Right atrium auricular region (tissue), 2 donors: ENCODE data around the gene RDH12. TPM values are rescaled to one million over a fixed set of nuclear protein-coding genes. Genes with fewer than 3 reads are reported as not detected.

Source experiments
- DNase-seq: peaks from one replicate; pipeline ENCODE4 v3.0.0-alpha.2; 2019; ENCODE audit warnings: low spot score
- H3K27ac ChIP-seq, 2 donors: fragments of 200-600 bp; sonication (generic); 1 replicate in 1 of 2; 2 replicates in 1 of 2; pipeline ENCODE4 v1.5.1; 2016 to 2019
- H3K27me3 ChIP-seq, 2 donors: fragments of 200-600 bp; sonication (generic); one replicate each; pipeline versions ENCODE4 v1.5.1 to v1.6.0; 2017 to 2019
- H3K36me3 ChIP-seq: fragments of 200-600 bp; sonication (generic); one replicate; pipeline ENCODE4 v1.5.1; 2016
- H3K4me1 ChIP-seq, 2 donors: fragments of 200-600 bp; sonication (generic); one replicate each; pipeline versions ENCODE4 v1.5.1 to v1.6.0; 2017 to 2019
- H3K4me3 ChIP-seq, 2 donors: fragments of 200-600 bp; sonication (generic); 1 replicate in 1 of 2; 2 replicates in 1 of 2; pipeline ENCODE4 v1.5.1; 2017 to 2019; ENCODE audit warnings: mild to moderate bottlenecking in 1 of 2, moderate library complexity in 1 of 2
- H3K9me3 ChIP-seq, 2 donors: fragments of 200-600 bp; sonication (generic); one replicate each; pipeline ENCODE4 v1.5.1; 2019
- total RNA-seq, 2 donors: library from RNA; depleted of rRNA; stranded (reverse); fragments of >200 nt; gene quantifications; one replicate each; pipeline ENCODE4 v1.1.0, GENCODE V29; 2016
- TF ChIP-seq, protein P1 (sequence below), 2 donors: fragments of 200-600 bp; sonication (generic); IDR thresholded peaks; one replicate each; pipeline ENCODE4 v1.5.1; 2019; ENCODE audit warnings: antibody characterized with exemption in 2 of 2

Gene RDH12
- total RNA-seq, 2 donors from 2014 or later, result not detected

DNA sequence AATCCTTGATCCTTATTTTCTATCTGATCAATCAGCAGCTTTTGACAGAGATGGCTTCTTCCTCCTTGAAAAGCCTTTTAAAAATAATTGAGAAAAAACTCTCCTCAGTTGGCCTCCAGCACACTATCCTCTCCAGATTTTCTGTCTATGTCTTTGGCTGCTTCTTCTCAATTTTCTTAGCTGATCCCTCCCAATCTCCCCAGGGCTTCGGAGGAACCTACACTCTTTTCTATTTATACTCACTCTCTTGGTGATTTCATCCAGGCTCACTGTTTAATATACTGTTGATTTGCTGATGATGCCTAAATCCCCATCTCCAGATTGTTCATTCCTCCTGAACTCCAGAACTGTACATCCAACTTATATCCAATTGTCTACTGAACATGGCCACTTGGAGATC lies 54.8 kb downstream of the RDH12 start:
- H3K27me3 ChIP-seq, result no peaks in the 10 kb centered on the region
- no peak overlapping the region for H3K4me3 ChIP-seq
- no peak for DNase-seq
- no peaks in the 10 kb centered on the region for H3K9me3 ChIP-seq
- no peak overlapping the region for H3K27ac ChIP-seq
- TF ChIP-seq, protein P1, sequence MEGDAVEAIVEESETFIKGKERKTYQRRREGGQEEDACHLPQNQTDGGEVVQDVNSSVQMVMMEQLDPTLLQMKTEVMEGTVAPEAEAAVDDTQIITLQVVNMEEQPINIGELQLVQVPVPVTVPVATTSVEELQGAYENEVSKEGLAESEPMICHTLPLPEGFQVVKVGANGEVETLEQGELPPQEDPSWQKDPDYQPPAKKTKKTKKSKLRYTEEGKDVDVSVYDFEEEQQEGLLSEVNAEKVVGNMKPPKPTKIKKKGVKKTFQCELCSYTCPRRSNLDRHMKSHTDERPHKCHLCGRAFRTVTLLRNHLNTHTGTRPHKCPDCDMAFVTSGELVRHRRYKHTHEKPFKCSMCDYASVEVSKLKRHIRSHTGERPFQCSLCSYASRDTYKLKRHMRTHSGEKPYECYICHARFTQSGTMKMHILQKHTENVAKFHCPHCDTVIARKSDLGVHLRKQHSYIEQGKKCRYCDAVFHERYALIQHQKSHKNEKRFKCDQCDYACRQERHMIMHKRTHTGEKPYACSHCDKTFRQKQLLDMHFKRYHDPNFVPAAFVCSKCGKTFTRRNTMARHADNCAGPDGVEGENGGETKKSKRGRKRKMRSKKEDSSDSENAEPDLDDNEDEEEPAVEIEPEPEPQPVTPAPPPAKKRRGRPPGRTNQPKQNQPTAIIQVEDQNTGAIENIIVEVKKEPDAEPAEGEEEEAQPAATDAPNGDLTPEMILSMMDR (IDR thresholded peaks at IDR 0.05), result no peak
- H3K4me1 ChIP-seq, result no peaks in the 10 kb centered on the region
- H3K36me3 ChIP-seq, result peaks cover 64% of the 10 kb centered on the region

DNA sequence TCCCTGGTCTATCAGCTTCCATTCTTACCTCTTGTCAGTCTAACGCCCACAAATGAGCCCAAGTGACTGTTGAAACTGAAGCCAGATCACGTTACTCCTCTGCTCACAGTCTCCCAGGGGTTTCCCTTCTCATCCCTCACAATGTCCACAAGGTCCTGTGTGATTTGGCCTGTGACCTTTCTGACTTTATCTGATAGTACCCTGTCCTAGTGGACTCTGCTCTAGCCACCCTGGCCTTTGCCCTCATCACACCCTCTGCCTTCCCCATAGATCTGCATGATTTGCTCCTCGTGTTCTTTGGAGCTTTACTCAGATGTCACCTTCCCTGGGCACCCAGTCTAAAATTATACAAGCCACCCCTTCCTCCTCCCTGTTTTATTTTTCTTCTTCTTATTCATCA lies 55.5 kb downstream of the RDH12 start:
- Histone ChIP-seq H3K27ac (no peak overlapping the region), H3K36me3 (peaks cover 62% of the 10 kb centered on the region), H3K27me3 (no peaks in the 10 kb centered on the region), H3K9me3 (no peaks in the 10 kb centered on the region), H3K4me3 (no peak overlapping the region), H3K4me1 (no peaks in the 10 kb centered on the region)
- TF ChIP-seq, protein P1 (IDR thresholded peaks at IDR 0.05), result no peak
- no peak for DNase-seq

DNA sequence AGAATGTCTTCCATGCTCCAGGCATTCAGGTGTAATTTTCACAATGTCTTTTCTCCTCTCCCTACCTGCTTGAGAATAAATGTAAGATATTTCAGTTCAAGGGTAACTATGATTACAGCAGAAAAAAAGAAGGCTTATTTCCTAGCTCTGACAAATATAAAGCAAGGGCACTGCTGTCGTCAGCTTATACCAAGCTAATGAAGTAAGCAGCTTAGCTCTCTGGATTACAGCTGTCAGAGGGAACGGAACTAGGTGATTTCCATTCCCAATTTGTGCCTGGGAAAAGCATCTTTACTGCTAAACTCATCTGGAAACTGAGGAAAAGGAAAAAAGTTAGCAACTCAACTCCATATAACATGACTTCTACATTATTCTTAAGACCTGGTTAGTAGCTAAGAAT lies 58.2 kb downstream of the RDH12 start:
- Histone ChIP-seq H3K4me3 (no peak overlapping the region), H3K4me1 (no peaks in the 10 kb centered on the region), H3K9me3 (no peaks in the 10 kb centered on the region), H3K27me3 (no peaks in the 10 kb centered on the region), H3K27ac (no peak overlapping the region), H3K36me3 (peaks cover 51% of the 10 kb centered on the region)
- TF ChIP-seq, protein P1 (IDR thresholded peaks at IDR 0.05), result no peak
- no peak for DNase-seq

- H3K36me3 ChIP-seq, result peaks cover 60% of the 10 kb centered on the region
- no peaks in the 10 kb centered on the region for H3K4me1 ChIP-seq
- no peaks in the 10 kb centered on the region for H3K9me3 ChIP-seq
- no peaks in the 10 kb centered on the region for H3K27me3 ChIP-seq
- TF ChIP-seq, protein P1 (IDR thresholded peaks at IDR 0.05), result no peak
- no peak overlapping the region for H3K4me3 ChIP-seq
- no peak for DNase-seq
- H3K27ac ChIP-seq, result no peak overlapping the region
These were observed 60.4 kb downstream of the RDH12 start for GRCh38 chr14:67762051-67762450.

DNA sequence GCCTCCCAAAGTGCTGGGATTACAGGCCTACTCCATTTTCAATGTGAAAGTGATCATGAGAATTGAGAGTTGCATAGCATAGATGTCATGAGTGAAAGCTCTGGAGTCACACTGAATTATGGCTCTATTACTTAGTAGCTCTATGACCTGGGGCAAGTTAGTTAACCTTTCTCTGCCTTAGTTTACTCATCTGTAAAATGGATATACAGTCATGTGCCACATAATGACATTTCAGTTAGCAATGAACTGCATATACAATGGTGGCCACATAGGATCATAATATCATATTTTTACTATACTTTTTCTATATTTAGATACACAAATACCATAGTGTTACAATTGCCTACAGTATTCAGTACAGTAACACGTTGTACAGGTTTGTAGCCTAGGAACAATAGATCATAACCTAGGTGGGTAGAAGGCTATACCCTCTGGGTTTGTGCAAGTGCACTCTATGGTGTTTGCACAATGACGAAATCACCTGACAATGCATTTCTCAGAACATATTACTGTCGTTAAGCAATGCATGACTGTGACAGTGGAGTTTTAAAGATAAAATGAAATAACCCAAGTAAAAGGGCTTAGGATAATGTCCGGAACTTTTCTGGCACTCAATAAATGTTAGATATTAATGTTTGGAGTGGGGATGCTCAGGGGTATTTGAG lies 61.6 kb downstream of the RDH12 start:
- Histone ChIP-seq H3K27me3 (no peaks in the 10 kb centered on the region), H3K4me1 (no peaks in the 10 kb centered on the region), H3K36me3 (peaks cover 65% of the 10 kb centered on the region), H3K27ac (no peak overlapping the region), H3K4me3 (no peak overlapping the region), H3K9me3 (no peaks in the 10 kb centered on the region)
- DNase-seq, result no peak
- TF ChIP-seq, protein P1 (IDR thresholded peaks at IDR 0.05), result no peak

- Histone ChIP-seq H3K27me3 (no peaks in the 10 kb centered on the region), H3K4me1 (no peaks in the 10 kb centered on the region), H3K9me3 (no peaks in the 10 kb centered on the region), H3K4me3 (no peak overlapping the region), H3K36me3 (peaks cover 75% of the 10 kb centered on the region), H3K27ac (no peak overlapping the region)
- DNase-seq, result no peak
- TF ChIP-seq, protein P1 (IDR thresholded peaks at IDR 0.05), result no peak
These were observed 62.8 kb downstream of the RDH12 start for GRCh38 chr14:67764496-67764895.
